Effector memory CD8-positive, alpha-beta T cell (primary cell): ENCODE results near the gene MAPK14.

Experiments
- ATAC-seq: fragments of 150-1000 bp; cut with Tn5 transposase; replicated peaks from 2 replicates; pipeline ENCODE4 v1.10.0; 2021; ENCODE audit warnings: mild to moderate bottlenecking, moderate library complexity
- DNase-seq, 3 experiments: peaks; one replicate each; pipeline ENCODE4 v3.0.0; 2021
- H3K27ac Mint-ChIP-seq, 2 donors: one replicate each; pipeline ENCODE4 v1.8.0; 2022; ENCODE audit warnings: mild to moderate bottlenecking in 2 of 2, mixed read lengths in 2 of 2, moderate library complexity in 2 of 2
- H3K27me3 Mint-ChIP-seq, 2 donors: one replicate each; pipeline ENCODE4 v1.8.0; 2022; ENCODE audit warnings: mixed read lengths in 2 of 2
- H3K36me3 Mint-ChIP-seq: one replicate; pipeline ENCODE4 v1.8.0; 2022; ENCODE audit warnings: mild to moderate bottlenecking, moderate library complexity, mixed read lengths; ENCODE audit not compliant: insufficient read depth
- H3K4me1 Mint-ChIP-seq, 2 donors: one replicate each; pipeline ENCODE4 v1.8.0; 2022; ENCODE audit warnings: low read depth in 2 of 2, mixed read lengths in 2 of 2
- H3K4me3 Mint-ChIP-seq, 2 donors: one replicate each; pipeline ENCODE4 v1.8.0; 2022; ENCODE audit warnings: mild to moderate bottlenecking in 2 of 2, mixed read lengths in 2 of 2, moderate library complexity in 2 of 2
- H3K9me3 Mint-ChIP-seq, 2 donors: one replicate each; pipeline ENCODE4 v1.8.0; 2022; ENCODE audit warnings: mixed read lengths in 2 of 2

The MAPK14 gene

DNA sequence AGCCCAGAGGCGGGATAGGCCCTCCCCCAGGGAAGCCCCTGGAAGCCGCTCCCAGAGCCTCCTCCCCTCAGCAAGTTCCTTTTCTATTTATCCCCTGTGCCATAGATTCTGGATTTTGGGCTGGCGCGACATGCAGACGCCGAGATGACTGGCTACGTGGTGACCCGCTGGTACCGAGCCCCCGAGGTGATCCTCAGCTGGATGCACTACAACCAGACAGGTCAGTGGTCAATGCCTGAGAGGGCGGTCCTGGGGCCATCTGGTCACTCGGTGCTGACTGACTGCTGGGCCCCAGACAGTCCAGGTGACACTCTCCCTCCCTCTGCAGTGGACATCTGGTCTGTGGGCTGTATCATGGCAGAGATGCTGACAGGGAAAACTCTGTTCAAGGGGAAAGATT is 108.9 kb downstream of the MAPK14 start:
- no peak for ATAC-seq
- no peaks in the 10 kb centered on the region for H3K9me3 Mint-ChIP-seq
- no peak overlapping the region for H3K4me3 Mint-ChIP-seq
- peaks cover 64% of the 10 kb centered on the region for H3K36me3 Mint-ChIP-seq
- no peaks in the 10 kb centered on the region for H3K27me3 Mint-ChIP-seq
- no peak for DNase-seq
- peaks cover 39 to 48% of the 10 kb centered on the region in 2 donors for H3K4me1 Mint-ChIP-seq
- H3K27ac Mint-ChIP-seq, result peak overlapping the region in 1 of 2 donors; percentile 84

DNA sequence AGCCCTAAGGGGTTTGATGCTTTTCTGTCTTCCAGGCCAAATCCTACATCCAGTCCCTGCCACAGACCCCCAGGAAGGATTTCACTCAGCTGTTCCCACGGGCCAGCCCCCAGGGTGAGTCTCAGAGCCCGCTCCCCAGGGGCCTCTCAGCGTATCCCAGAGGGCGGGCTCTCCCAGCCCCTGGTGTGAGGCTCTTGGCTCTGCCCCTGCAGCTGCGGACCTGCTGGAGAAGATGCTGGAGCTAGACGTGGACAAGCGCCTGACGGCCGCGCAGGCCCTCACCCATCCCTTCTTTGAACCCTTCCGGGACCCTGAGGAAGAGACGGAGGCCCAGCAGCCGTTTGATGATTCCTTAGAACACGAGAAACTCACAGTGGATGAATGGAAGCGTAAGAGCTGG is 111.1 kb downstream of the MAPK14 start:
- Mint-ChIP-seq H3K9me3 (no peaks in the 10 kb centered on the region), H3K27me3 (no peaks in the 10 kb centered on the region), H3K4me1 (peaks cover 29 to 35% of the 10 kb centered on the region in 2 donors), H3K4me3 (no peak overlapping the region), H3K27ac (peak overlapping the region in 1 of 2 donors; percentile 10), H3K36me3 (peaks cover 53% of the 10 kb centered on the region)
- DNase-seq (no peak), ATAC-seq (no peak)

DNA sequence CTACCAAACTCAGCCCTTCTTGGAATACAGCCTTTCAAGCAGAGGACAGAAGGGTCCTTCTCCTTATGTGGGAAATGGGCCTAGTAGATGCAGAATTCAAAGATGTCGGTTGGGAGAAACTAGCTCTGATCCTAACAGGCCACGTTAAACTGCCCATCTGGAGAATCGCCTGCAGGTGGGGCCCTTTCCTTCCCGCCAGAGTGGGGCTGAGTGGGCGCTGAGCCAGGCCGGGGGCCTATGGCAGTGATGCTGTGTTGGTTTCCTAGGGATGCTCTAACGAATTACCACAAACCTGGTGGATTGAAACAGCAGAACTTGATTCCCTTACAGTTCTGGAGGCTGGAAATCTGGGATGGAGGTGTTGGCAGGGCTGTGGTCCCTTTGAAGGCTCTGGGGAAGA is 111.8 kb downstream of the MAPK14 start:
- Mint-ChIP-seq H3K9me3 (no peaks in the 10 kb centered on the region), H3K27me3 (no peaks in the 10 kb centered on the region), H3K27ac (peak overlapping the region; percentile 59 to 75), H3K4me1 (peaks cover 26 to 31% of the 10 kb centered on the region in 2 donors), H3K36me3 (peaks cover 52% of the 10 kb centered on the region), H3K4me3 (no peak overlapping the region)
- ATAC-seq (no peak), DNase-seq (no peak)

DNA sequence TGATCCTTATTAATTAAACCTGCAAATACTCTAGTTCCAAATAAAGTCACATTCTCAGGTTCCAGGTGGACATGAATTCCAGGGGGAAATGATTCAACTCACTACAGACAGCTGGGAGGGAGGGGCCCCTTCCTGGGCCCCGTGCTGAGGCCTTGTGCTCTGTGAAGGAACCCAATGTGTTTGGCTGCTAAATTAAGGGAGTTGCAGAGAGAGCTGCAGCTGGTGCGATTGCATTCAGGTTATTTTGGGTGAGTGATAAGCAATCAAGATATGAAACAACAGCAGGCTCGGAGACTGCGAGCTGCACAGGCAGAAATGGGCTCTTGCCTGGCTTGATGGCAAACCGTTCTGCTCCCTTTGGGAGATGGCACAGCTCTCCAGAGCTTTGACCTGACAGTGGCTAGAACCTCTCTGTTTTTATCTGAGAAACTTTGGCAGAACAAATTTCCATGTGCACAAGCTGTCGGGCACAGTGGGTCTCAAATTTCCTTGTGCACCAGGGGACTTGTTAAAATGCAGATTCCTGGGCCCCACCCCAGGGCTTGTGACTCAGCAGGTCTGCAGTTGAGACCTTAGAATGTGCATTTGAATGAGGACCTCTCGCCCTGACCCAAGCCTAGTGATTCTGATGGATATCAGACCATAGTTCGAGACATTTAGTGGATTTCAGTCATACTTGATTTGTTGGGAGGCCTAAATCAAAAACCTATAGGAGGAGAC is 112.5 kb downstream of the MAPK14 start:
- Mint-ChIP-seq H3K4me3 (no peak overlapping the region), H3K27ac (peak overlapping the region; percentile 59 to 75), H3K4me1 (peaks cover 26 to 29% of the 10 kb centered on the region in 2 donors), H3K27me3 (no peaks in the 10 kb centered on the region), H3K9me3 (no peaks in the 10 kb centered on the region), H3K36me3 (peaks cover 45% of the 10 kb centered on the region)
- DNase-seq (no peak), ATAC-seq (no peak)

DNA sequence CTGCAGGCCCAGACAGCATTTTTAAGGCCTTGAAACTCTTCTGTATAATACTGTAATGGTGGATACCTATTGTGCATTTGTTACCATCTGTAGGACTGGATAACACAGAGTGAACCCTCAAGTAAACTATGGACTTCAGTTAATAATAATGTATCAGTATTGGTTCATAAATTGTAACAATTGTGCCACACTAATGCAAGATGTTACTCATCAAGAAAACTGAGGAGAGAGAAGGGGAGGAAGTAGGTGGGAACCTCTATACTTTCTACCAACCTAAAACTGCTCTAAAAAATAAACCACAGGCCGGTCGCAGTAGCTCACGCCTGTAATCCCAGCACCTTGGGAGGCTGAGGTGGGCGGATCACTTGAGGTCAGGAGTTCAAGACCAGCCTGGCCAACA is 113.5 kb downstream of the MAPK14 start:
- Mint-ChIP-seq H3K9me3 (no peaks in the 10 kb centered on the region), H3K27ac (peak overlapping the region; percentile 74 to 75), H3K4me3 (peak overlapping the region in 1 of 2 donors; percentile 6), H3K27me3 (no peaks in the 10 kb centered on the region), H3K4me1 (peaks cover 23 to 26% of the 10 kb centered on the region in 2 donors), H3K36me3 (peaks cover 36% of the 10 kb centered on the region)
- DNase-seq (no peak), ATAC-seq (peak; percentile 58)

DNA sequence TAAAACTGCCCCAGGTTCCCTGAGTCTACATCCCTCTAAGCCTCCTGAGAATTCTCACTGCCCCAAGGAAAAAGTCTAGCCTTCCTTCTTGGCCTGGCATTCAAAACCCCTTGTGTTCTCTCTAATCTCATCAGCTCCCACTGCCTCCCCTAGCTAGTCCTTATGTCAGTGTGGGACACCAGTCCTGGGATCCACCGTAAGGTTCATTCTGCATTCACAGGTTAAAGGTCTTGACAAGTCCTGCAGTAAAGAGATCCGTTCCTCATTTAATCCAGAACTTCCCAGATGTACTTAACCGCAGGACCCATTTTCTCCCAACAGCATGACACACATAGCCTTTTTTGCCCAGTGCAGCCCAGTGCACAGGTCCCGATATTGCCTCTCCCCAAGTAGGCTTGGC is 114.4 kb downstream of the MAPK14 start:
- H3K9me3 Mint-ChIP-seq, result no peaks in the 10 kb centered on the region
- peaks cover 28% of the 10 kb centered on the region for H3K36me3 Mint-ChIP-seq
- peaks cover 29 to 30% of the 10 kb centered on the region in 2 donors for H3K4me1 Mint-ChIP-seq
- ATAC-seq, result no peak
- no peaks in the 10 kb centered on the region for H3K27me3 Mint-ChIP-seq
- peak overlapping the region in 1 of 2 donors; percentile 75 for H3K27ac Mint-ChIP-seq
- H3K4me3 Mint-ChIP-seq, result peak overlapping the region; percentile 26 to 43
- no peak for DNase-seq

DNA sequence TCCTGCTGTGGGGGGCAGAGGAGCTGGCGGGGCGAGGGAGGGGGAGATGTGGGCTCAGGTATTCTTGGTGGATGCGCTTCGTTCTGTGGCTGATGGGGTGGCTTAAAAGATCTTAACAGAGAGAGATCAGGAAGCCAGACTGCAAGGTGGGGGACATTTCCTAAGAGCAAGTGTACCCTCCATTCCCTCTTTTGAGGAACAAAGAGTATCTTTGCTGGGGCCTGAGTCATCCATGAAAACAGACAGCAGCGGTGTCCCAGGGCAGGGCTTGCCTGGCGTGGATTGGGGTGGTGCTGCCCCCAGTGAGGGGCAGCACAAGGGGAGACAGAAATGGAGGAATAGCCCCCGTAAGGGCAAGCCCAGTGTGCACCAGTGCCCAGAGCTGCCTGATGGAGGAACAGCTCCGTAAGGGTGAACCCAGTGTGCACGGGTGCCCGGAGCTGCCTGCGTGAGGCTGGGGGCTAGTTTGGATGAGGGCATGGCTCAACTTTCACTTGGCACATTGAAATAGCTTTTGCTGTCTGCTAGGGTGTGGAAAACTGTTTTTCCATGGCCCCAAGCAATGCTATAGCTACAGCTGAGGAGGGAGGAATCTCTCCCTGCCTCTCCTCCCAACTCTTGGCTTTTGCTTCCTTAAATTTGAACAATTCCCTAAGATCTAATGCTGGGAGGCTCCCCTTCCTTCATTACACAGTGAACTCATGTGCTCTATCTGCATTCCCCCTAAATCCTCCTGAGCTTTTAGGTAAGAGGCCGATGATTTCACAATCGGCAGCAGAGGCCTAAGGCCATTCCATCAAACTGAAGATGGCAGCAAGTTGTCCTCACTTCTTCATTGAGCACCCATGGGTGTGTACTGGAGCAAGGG is 115.6 kb downstream of the MAPK14 start:
- Mint-ChIP-seq H3K27me3 (no peaks in the 10 kb centered on the region), H3K9me3 (no peaks in the 10 kb centered on the region), H3K4me3 (no peak overlapping the region), H3K4me1 (peaks cover 37 to 38% of the 10 kb centered on the region in 2 donors), H3K27ac (peak overlapping the region in 1 of 2 donors; percentile 44), H3K36me3 (peaks cover 18% of the 10 kb centered on the region)
- DNase-seq (no peak), ATAC-seq (no peak)

DNA sequence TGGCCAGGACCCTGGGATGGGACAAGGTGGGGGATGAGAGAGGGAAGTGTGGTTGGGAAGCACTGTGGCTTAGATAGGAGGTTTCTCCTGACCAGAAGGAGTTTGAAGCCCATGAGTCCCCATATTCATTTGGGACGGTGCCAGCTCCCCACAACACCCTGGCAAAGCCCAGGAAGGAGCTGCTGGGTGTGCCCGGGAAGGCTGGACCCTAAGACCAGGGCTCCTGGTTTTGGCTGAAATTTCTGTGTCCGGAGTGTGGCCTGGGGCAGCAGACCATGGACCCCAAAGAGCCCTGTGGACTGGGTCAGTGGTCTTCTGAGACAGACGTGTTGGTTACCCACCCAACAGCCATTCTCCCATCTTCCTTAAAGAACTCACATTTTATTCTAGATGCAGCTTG is 117.9 kb downstream of the MAPK14 start:
- Mint-ChIP-seq H3K36me3 (peaks cover 3% of the 10 kb centered on the region), H3K27ac (no peak overlapping the region), H3K4me3 (no peak overlapping the region), H3K4me1 (peaks cover 29 to 30% of the 10 kb centered on the region in 2 donors), H3K9me3 (no peaks in the 10 kb centered on the region), H3K27me3 (no peaks in the 10 kb centered on the region)
- DNase-seq (no peak), ATAC-seq (no peak)

DNA sequence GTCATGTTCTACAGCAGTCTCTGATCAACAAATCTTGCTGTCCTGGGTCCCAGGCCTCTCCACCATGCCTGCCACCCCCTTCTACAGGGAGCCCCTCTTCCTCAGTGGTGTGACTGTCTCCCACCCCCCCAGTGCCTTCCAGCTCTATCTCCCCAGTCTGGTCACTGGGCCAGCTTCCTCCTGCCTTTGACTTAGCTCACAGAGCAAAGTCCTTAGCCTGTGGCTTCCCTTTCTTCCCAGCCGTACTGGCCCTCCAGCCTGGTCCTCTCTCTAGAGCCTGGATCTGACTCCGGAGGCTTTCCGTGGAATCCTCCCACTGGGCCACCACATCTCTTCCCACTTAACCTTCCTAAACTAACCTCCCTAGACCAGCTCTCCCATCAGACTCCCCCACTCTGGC is 119.7 kb downstream of the MAPK14 start:
- H3K36me3 Mint-ChIP-seq, result no peaks in the 10 kb centered on the region
- H3K9me3 Mint-ChIP-seq, result no peaks in the 10 kb centered on the region
- no peak overlapping the region for H3K4me3 Mint-ChIP-seq
- ATAC-seq, result no peak
- no peak for DNase-seq
- H3K4me1 Mint-ChIP-seq, result peaks cover 15 to 17% of the 10 kb centered on the region in 2 donors
- H3K27ac Mint-ChIP-seq, result peak overlapping the region; percentile 39 to 75
- H3K27me3 Mint-ChIP-seq, result no peaks in the 10 kb centered on the region

DNA sequence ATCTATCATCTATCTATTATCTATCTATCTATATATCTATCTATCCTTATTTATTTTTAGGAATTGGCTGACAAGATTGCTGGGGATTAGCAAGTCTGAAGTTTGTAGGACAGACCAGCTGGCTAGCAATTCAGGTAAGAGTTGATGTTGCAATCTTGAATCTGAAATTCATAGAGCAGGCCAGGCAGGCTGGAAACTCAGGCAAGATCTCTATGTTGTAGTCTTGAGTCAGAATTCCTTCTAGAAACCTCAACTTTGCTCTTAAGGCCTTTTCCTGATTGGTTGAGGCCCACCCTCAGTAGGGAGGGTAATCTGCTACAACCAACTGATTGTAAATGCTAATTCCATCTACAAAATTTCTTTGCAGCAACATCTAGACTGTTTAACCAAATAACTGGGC is 121.9 kb downstream of the MAPK14 start:
- H3K36me3 Mint-ChIP-seq, result no peaks in the 10 kb centered on the region
- H3K4me1 Mint-ChIP-seq, result peaks cover 12 to 15% of the 10 kb centered on the region in 2 donors
- DNase-seq, result no peak
- H3K4me3 Mint-ChIP-seq, result no peak overlapping the region
- no peak overlapping the region for H3K27ac Mint-ChIP-seq
- H3K27me3 Mint-ChIP-seq, result no peaks in the 10 kb centered on the region
- H3K9me3 Mint-ChIP-seq, result no peaks in the 10 kb centered on the region
- ATAC-seq, result no peak

DNA sequence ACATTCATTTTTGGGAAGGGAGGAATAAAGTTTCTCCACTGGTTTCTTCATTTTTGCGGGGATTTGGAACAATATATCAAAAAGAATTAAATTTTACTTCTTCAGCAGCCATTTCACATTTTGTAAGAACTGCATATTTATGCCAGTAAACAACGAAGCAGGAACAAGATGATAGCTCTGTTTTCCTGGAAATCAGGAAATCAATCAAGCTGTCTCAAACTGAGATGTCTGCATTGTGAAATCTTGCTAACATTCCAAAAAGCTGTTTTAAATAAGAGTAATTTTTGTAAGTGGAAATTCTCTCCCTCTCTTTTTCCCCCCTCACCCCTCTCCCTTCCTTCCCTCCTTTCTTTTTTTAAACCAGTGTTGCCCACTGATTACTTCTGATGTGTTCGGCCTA is 122.7 kb downstream of the MAPK14 start:
- no peak for ATAC-seq
- Mint-ChIP-seq H3K9me3 (no peaks in the 10 kb centered on the region), H3K36me3 (no peaks in the 10 kb centered on the region), H3K4me3 (no peak overlapping the region), H3K4me1 (peaks cover 12 to 15% of the 10 kb centered on the region in 2 donors), H3K27ac (no peak overlapping the region), H3K27me3 (no peaks in the 10 kb centered on the region)
- no peak for DNase-seq

DNA sequence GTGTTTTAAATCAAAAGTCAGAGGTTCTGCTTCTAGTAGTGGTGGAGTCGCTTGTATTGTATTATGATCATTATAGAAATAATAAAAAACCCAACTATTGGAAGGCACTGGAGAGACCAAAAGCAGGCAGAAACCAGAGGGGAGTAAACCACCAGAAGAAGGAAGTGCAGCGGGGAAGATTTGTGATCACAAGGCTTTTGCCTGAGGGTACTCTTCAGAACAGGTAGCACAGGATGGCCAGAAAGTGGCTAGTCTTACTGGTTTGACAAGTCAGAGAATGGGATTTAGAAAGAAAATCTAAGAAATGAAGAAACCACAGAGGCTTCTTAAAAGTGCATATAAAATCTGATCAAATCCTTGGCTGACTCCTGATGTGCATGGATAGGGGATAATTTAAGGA is 126.7 kb downstream of the MAPK14 start:
- ATAC-seq (no peak), DNase-seq (no peak)
- no peaks in the 10 kb centered on the region for H3K27me3 Mint-ChIP-seq
- H3K27ac Mint-ChIP-seq, result no peak overlapping the region
- no peak overlapping the region for H3K4me3 Mint-ChIP-seq
- H3K4me1 Mint-ChIP-seq, result no peaks in the 10 kb centered on the region
- no peaks in the 10 kb centered on the region for H3K36me3 Mint-ChIP-seq
- no peaks in the 10 kb centered on the region for H3K9me3 Mint-ChIP-seq

DNA sequence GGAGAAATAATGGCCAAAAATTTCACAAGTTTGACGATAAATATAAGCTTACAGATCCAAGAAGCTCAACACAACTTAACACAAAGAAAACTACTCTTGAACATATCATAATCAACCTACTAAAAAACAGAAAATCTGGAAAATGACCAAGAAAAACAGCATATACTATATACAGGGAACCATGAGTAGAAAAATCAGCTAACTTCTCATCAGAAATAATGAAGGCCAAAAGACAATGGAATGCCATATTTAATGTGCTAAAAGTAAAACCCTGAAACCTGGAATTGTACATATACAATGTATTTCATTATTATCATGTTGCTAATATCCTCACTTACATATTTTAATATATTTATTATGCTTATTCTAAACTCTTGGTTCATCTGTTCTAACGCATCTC is 128.1 kb downstream of the MAPK14 start:
- ATAC-seq, result no peak
- H3K27ac Mint-ChIP-seq, result no peak overlapping the region
- H3K36me3 Mint-ChIP-seq, result no peaks in the 10 kb centered on the region

More for the DNA sequence above, 128.1 kb downstream of the MAPK14 start:
- H3K4me1 Mint-ChIP-seq, result no peaks in the 10 kb centered on the region
- no peak for DNase-seq
- H3K27me3 Mint-ChIP-seq, result no peaks in the 10 kb centered on the region
- no peaks in the 10 kb centered on the region for H3K9me3 Mint-ChIP-seq
- no peak overlapping the region for H3K4me3 Mint-ChIP-seq
